Endothelial cell of umbilical vein (primary cell): Measurements from ENCODE around the gene MSI1. TPM values are rescaled to one million over a fixed set of nuclear protein-coding genes. Genes with fewer than 3 reads are reported as not detected.

Source experiments
- BruUV-seq: library from RNA; stranded (reverse); fragments of 400-500 nt; replicated peaks from 2 replicates; lab custom pipeline; 2021; lab: Mats Ljungman, UMichigan
- CTCF ChIA-PET: fragments of 300-600, 350-600 bp; sonication (Branson Sonifier 250); formaldehyde crosslinking; loops from one replicate; lab custom pipeline; 2021; ENCODE audit warnings: antibody characterized with exemption, inconsistent platforms; lab: Charles Lee
- POLR2A ChIA-PET: fragments of 300-600, 350-600 bp; sonication (Branson Sonifier 250); formaldehyde crosslinking; loops from one replicate; lab custom pipeline; 2021; ENCODE audit warnings: antibody characterized with exemption, inconsistent platforms; lab: Charles Lee
- DNase-seq: peaks from one replicate; pipeline ENCODE4 v3.0.0-alpha.2; 2011; ENCODE audit warnings: low read depth, low spot score
- FAIRE-seq: peaks from 2 replicates; lab custom pipeline; 2011; peaks lifted over from hg19 to GRCh38; lab: Jason Lieb, UNC
- H2AFZ ChIP-seq: 2 replicates; pipeline ENCODE4 v1.6.0; 2012; ENCODE audit warnings: low read depth, low read length, control low read depth, inconsistent platforms
- H3K27ac ChIP-seq: 2 replicates; pipeline ENCODE4 v1.5.1; 2011; ENCODE audit warnings: low read depth, mild to moderate bottlenecking, control low read depth, low read length, moderate library complexity; ENCODE audit not compliant: insufficient read depth
- H3K27me3 ChIP-seq, 2 experiments: 2 replicates each; pipeline versions ENCODE4 v1.6.0 to v1.6.1; 2011; ENCODE audit warnings: low read length in 2 of 2, mixed read lengths in 1 of 2; ENCODE audit not compliant: control insufficient read depth in 2 of 2, insufficient read depth in 2 of 2
- H3K36me3 ChIP-seq, 2 experiments: 2 replicates in 1 of 2; 3 replicates in 1 of 2; pipeline ENCODE4 v1.5.1; 2011; ENCODE audit warnings: low read length in 2 of 2, mild to moderate bottlenecking in 1 of 2, moderate library complexity in 1 of 2; ENCODE audit not compliant: control insufficient read depth in 2 of 2, insufficient read depth in 2 of 2; ENCODE audit errors: extremely low read depth in 1 of 2
- H3K4me1 ChIP-seq: 3 replicates; pipeline ENCODE4 v1.5.1; 2011; ENCODE audit warnings: mild to moderate bottlenecking, low read length; ENCODE audit not compliant: control insufficient read depth, insufficient read depth; ENCODE audit errors: extremely low read depth
- H3K4me2 ChIP-seq: 2 replicates; pipeline ENCODE4 v1.6.1; 2011; ENCODE audit warnings: low read length, control low read depth, mixed read lengths; ENCODE audit not compliant: insufficient read depth
- H3K4me3 ChIP-seq, 3 experiments: fragments of 200-600 bp in 1 of 3; sonication (generic), shearing (Covaris generic) in 1 of 3; replicated peaks in 1 of 3; 2 replicates each; pipeline ENCODE4 v1.5.1; 2011 to 2016; ENCODE audit warnings: control low read depth in 3 of 3, low read length in 3 of 3, mild to moderate bottlenecking in 2 of 3, inconsistent platforms in 1 of 3, low read depth in 1 of 3, moderate library complexity in 1 of 3; ENCODE audit not compliant: insufficient read depth in 1 of 3
- H3K79me2 ChIP-seq: 2 replicates; pipeline ENCODE4 v1.6.0; 2012; ENCODE audit warnings: low read length, inconsistent platforms; ENCODE audit not compliant: control insufficient read depth, insufficient read depth
- H3K9ac ChIP-seq: replicated peaks from 2 replicates; pipeline ENCODE3; 2011; ENCODE audit warnings: low read length, control low read depth; ENCODE audit not compliant: insufficient read depth; ENCODE audit errors: extremely low read depth
- H3K9me1 ChIP-seq: replicated peaks from 3 replicates; pipeline ENCODE4 v1.6.0; 2011; ENCODE audit warnings: mild to moderate bottlenecking, low read length; ENCODE audit not compliant: control insufficient read depth, insufficient read depth; ENCODE audit errors: extremely low read depth
- H3K9me3 ChIP-seq: replicated peaks from 2 replicates; pipeline ENCODE4 v1.5.1; 2012; ENCODE audit warnings: low read length, inconsistent platforms; ENCODE audit not compliant: control insufficient read depth, insufficient read depth
- H4K20me1 ChIP-seq: replicated peaks from 2 replicates; pipeline ENCODE3; 2011; ENCODE audit warnings: mild to moderate bottlenecking, low read length; ENCODE audit not compliant: control insufficient read depth, insufficient read depth; ENCODE audit errors: extremely low read depth
- EZH2 ChIP-seq: IDR thresholded peaks from 2 replicates; pipeline ENCODE4 v1.6.1; 2012; ENCODE audit warnings: borderline replicate concordance, low read depth, mild to moderate bottlenecking, moderate library complexity, low read length, inconsistent platforms; ENCODE audit not compliant: severe bottlenecking
- GATA2 ChIP-seq: IDR thresholded peaks from 2 replicates; pipeline ENCODE4 v1.7.0; 2011; ENCODE audit warnings: low read depth, mild to moderate bottlenecking, moderate library complexity, mixed read lengths, low read length; ENCODE audit not compliant: insufficient read length, insufficient read depth
- JUN ChIP-seq: IDR thresholded peaks from 2 replicates; pipeline ENCODE4 v1.6.1; 2011; ENCODE audit warnings: borderline replicate concordance, low read depth; ENCODE audit not compliant: insufficient read length, insufficient read depth
- MYC ChIP-seq: IDR thresholded peaks from one replicate; pipeline ENCODE4 v1.6.1; 2011; ENCODE audit warnings: mild to moderate bottlenecking, low read depth, low read length
- POLR2A ChIP-seq: IDR thresholded peaks from 2 replicates; pipeline ENCODE4 v1.6.1; 2012; ENCODE audit warnings: low read depth, mild to moderate bottlenecking, control low read depth, low read length
- dilution Hi-C: fragments of 300-500 bp; cut with MboI; formaldehyde crosslinking; loops from one replicate; pipeline ENCODE4 v1.15.0; 2019; ENCODE audit warnings: low sequenced_read_pairs; ENCODE audit not compliant: extremely low pct_ligation_motif_present
- intact Hi-C: fragments of 100-400 bp; cut with micrococcal nuclease; formaldehyde crosslinking; loops from one replicate; pipeline ENCODE4 v1.10.0; 2022
- polyA plus RNA-seq, 4 experiments: library from polyadenylated mRNA; depleted of rRNA in 3 of 4; stranded (reverse) in 3 of 4; unstranded in 1 of 4; fragments of >200 nt; gene quantifications; 2 replicates each; pipeline versions ENCODE4 v1.2.1 to v1.2.3, GENCODE V29; 2011 to 2012; ENCODE audit warnings: missing spikeins in 1 of 4
- total RNA-seq: library from RNA; stranded (reverse); gene quantifications from 2 replicates; pipeline ENCODE4 v1.2.3, GENCODE V29; 2021
- TF ChIP-seq, protein P1 (sequence below), 2 donors: IDR thresholded peaks; 1 replicate in 1 of 2; 2 replicates in 1 of 2; pipeline ENCODE4 v1.5.1; 2011; ENCODE audit warnings: low read length in 2 of 2, mild to moderate bottlenecking in 2 of 2, moderate library complexity in 2 of 2, control low read depth in 1 of 2, inconsistent platforms in 1 of 2, low read depth in 1 of 2; ENCODE audit not compliant: insufficient read depth in 1 of 2; ENCODE audit errors: extremely low read depth in 1 of 2
- TF ChIP-seq, protein P2 (sequence below): IDR thresholded peaks from 2 replicates; pipeline ENCODE4 v1.6.1; 2011; ENCODE audit not compliant: insufficient read depth, insufficient read length

The MSI1 gene
- total and polyA plus RNA-seq, 2 donors (not counting 3 experiments of a cell fraction or from before 2014, with no cell fraction given) = 0.01 TPM; not detected in 1

DNA sequence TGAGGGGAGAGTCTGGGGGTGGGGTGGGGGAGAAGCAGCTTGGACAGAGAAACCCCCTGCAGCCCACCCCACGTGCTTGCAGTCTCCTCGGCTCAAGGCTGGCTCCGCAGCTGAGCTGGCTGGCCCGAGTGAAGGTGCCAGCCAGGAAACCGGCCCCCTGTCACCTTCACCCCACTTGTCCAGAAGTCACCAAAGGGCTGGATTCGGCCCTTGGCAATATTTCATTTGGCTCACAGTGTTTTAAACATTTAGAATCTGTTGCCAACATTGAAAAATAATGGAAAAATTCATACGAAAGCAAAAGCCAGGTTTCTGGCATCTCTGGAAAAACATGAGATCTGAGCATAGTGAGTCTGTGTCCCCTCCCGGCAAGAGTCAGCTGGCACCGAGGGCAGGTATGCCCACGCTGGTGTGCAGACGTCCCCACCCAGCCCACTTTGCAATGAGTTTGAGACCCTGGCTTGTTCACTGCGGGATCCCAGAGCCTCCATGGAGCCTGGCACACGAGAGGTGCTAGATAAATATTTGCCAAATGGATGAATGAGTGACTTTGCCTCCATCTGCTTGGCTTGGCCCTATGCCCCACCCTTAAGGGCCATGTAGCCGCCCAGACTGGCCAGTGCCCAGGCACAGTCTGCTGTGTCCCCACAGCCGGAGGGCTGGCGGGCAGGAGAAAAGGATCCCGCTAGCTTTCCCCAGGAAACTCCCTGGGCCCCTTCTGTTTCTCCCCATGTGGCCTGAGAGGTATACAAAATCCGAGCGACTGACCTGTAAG lies 18.2 kb downstream of the MSI1 start:
- Histone ChIP-seq H3K4me3 (no peak overlapping the region), H3K27me3 (peaks cover 3 to 9% of the 10 kb centered on the region in 2 experiments), H4K20me1 (no peaks in the 10 kb centered on the region), H3K4me1 (no peaks in the 10 kb centered on the region), H3K79me2 (no peaks in the 10 kb centered on the region), H2AFZ (no peak overlapping the region), H3K36me3 (no peaks in the 10 kb centered on the region), H3K9me1 (no peaks in the 10 kb centered on the region), H3K4me2 (no peak overlapping the region), H3K27ac (no peak overlapping the region), H3K9me3 (no peaks in the 10 kb centered on the region), H3K9ac (no peak overlapping the region)
- DNase-seq = no peak
- dilution Hi-C loops = no loop called here
- POLR2A ChIA-PET = no interaction called here
- intact Hi-C loops = no loop called here
- no TSS peak for BruUV-seq
- FAIRE-seq = no peak
- no peak for TF ChIP-seq POLR2A
- TF ChIP-seq, protein P1, sequence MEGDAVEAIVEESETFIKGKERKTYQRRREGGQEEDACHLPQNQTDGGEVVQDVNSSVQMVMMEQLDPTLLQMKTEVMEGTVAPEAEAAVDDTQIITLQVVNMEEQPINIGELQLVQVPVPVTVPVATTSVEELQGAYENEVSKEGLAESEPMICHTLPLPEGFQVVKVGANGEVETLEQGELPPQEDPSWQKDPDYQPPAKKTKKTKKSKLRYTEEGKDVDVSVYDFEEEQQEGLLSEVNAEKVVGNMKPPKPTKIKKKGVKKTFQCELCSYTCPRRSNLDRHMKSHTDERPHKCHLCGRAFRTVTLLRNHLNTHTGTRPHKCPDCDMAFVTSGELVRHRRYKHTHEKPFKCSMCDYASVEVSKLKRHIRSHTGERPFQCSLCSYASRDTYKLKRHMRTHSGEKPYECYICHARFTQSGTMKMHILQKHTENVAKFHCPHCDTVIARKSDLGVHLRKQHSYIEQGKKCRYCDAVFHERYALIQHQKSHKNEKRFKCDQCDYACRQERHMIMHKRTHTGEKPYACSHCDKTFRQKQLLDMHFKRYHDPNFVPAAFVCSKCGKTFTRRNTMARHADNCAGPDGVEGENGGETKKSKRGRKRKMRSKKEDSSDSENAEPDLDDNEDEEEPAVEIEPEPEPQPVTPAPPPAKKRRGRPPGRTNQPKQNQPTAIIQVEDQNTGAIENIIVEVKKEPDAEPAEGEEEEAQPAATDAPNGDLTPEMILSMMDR (IDR thresholded peaks at IDR 0.05; ENCODE audit: extremely low read depth in 1 of 2, insufficient read depth in 1 of 2, low read depth in 1 of 2, low read length in 2 of 2) = no peak
- no peak for TF ChIP-seq EZH2
- no peak for TF ChIP-seq GATA2
- no peak for TF ChIP-seq MYC
- TF ChIP-seq JUN = no peak
- TF ChIP-seq, protein P2, sequence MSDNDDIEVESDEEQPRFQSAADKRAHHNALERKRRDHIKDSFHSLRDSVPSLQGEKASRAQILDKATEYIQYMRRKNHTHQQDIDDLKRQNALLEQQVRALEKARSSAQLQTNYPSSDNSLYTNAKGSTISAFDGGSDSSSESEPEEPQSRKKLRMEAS = no peak
- CTCF ChIA-PET = interaction anchor here (1.0 to 2.4 kb wide), 3 partner anchors 16 to 79 kb away, joined by 3 to 7 read pairs (median 4); no protein-coding TSS in a partner anchor
